ENCODE measurements around the gene PIP4K2C. TPM values are rescaled to one million over a fixed set of nuclear protein-coding genes. Genes with fewer than 3 reads are reported as not detected.

The PIP4K2C gene
- total RNA-seq, 6 experiments from 2014 or later = 11.3 to 27.6 (median 12.8) TPM

GRCh38 chr12:57611827-57612710 lies 21.1 kb downstream of the PIP4K2C start:
- 10% methylated on average over 5 of the region's 23 CpGs for WGBS (ENCODE audit: insufficient coverage, low coverage, low lambda C conversion rate, missing lambda C conversion rate)

GRCh38 chr12:57612711-57613426 lies 21.9 kb downstream of the PIP4K2C start:
- H3K36me3 ChIP-seq = no peaks in the 10 kb centered on the region
- DNase-seq (no peak), ATAC-seq (no peak)
- TF ChIP-seq POLR2A (IDR thresholded peaks at IDR 0.05) (no peak), CTCF (IDR thresholded peaks at IDR 0.05) (no peak)
- H3K9me3 ChIP-seq = no peaks in the 10 kb centered on the region
- no peak overlapping the region for H3K27ac ChIP-seq
- peaks cover 0 to 12% (median 0%) of the 10 kb centered on the region in 4 donors for H3K4me1 ChIP-seq
- no peak overlapping the region for H3K4me3 ChIP-seq
- peaks cover 0 to 8% of the 10 kb centered on the region in 2 donors for H3K27me3 ChIP-seq
- WGBS (ENCODE audit: insufficient coverage, low coverage, low lambda C conversion rate, missing lambda C conversion rate) = 73% methylated on average over 6 of the region's 10 CpGs
- intact Hi-C loops (cut with DNase I) = no loop called here

More at GRCh38 chr12:57611827-57612710, 21.1 kb downstream of the PIP4K2C start:
- no peaks in the 10 kb centered on the region for H3K36me3 ChIP-seq
- DNase-seq = no peak
- no peaks in the 10 kb centered on the region for H3K9me3 ChIP-seq
- peaks cover 0 to 12% (median 0%) of the 10 kb centered on the region in 4 donors for H3K4me1 ChIP-seq
- ATAC-seq = no peak
- intact Hi-C loops (cut with DNase I) = no loop called here
- no peak overlapping the region for H3K27ac ChIP-seq
- H3K27me3 ChIP-seq = peaks cover 0 to 8% of the 10 kb centered on the region in 2 donors
- TF ChIP-seq CTCF (IDR thresholded peaks at IDR 0.05) = no peak
- no peak for TF ChIP-seq POLR2A (IDR thresholded peaks at IDR 0.05)
- H3K4me3 ChIP-seq = peak overlapping the region; percentile 40 to 45 (median 44)

GRCh38 chr12:57613427-57614109 lies 22.6 kb downstream of the PIP4K2C start:
- H3K4me1 ChIP-seq = peaks cover 0 to 12% (median 0%) of the 10 kb centered on the region in 4 donors
- H3K27ac ChIP-seq = no peak overlapping the region
- TF ChIP-seq CTCF (IDR thresholded peaks at IDR 0.05) = no peak
- TF ChIP-seq POLR2A (IDR thresholded peaks at IDR 0.05) = no peak
- DNase-seq = no peak
- no peaks in the 10 kb centered on the region for H3K36me3 ChIP-seq
- intact Hi-C loops (cut with DNase I) = no loop called here
- no peaks in the 10 kb centered on the region for H3K9me3 ChIP-seq
- peaks cover 0 to 8% of the 10 kb centered on the region in 2 donors for H3K27me3 ChIP-seq
- ATAC-seq = no peak
- WGBS (ENCODE audit: insufficient coverage, low coverage, low lambda C conversion rate, missing lambda C conversion rate) = 79% methylated on average over 7 of the region's 10 CpGs
- H3K4me3 ChIP-seq = no peak overlapping the region

- Histone ChIP-seq H3K4me1 (peaks cover 0 to 12% (median 0%) of the 10 kb centered on the region in 4 donors), H3K36me3 (no peaks in the 10 kb centered on the region), H3K27me3 (peaks cover 0 to 10% of the 10 kb centered on the region in 2 donors), H3K9me3 (no peaks in the 10 kb centered on the region), H3K27ac (no peak overlapping the region), H3K4me3 (no peak overlapping the region)
- intact Hi-C loops (cut with DNase I) = no loop called here
- no peak for ATAC-seq
- TF ChIP-seq CTCF (IDR thresholded peaks at IDR 0.05) (no peak), POLR2A (IDR thresholded peaks at IDR 0.05) (no peak)
- no peak for DNase-seq
- 16% methylated on average over 7 of the region's 14 CpGs for WGBS (ENCODE audit: insufficient coverage, low coverage, low lambda C conversion rate, missing lambda C conversion rate)
Measured at GRCh38 chr12:57614178-57614947, 23.4 kb downstream of the PIP4K2C start.

All from right lobe of liver (tissue), 6 donors.